Activated T-cell treated with anti-CD3 and anti-CD28 coated beads, Interleukin-2, amount 50 U/mL, for 4 hours (primary cell): Measurements from ENCODE around the gene ABLIM3. TPM values are rescaled to one million over a fixed set of nuclear protein-coding genes. Genes with fewer than 3 reads are reported as not detected.
A peak's percentile ranks its signal among the peaks of the same experiment; 100 is the strongest.

Source experiments
- ATAC-seq, 2 donors: fragments of 200-7000 bp; cut with Tn5 transposase; one replicate each; pipeline ENCODE4 v1.10.0; 2021
- DNase-seq: peaks from one replicate; pipeline ENCODE4 v3.0.0-alpha.2; 2020
- H3K27me3 Mint-ChIP-seq: one replicate; pipeline ENCODE4 v1.8.0; 2021; ENCODE audit warnings: low read depth, mixed read lengths
- H3K36me3 Mint-ChIP-seq: one replicate; pipeline ENCODE4 v1.8.0; 2022; ENCODE audit warnings: mixed read lengths; ENCODE audit not compliant: insufficient read depth
- H3K4me1 Mint-ChIP-seq: one replicate; pipeline ENCODE4 v1.8.0; 2021; ENCODE audit warnings: low read depth, mixed read lengths
- H3K4me3 Mint-ChIP-seq: one replicate; pipeline ENCODE4 v1.8.0; 2021; ENCODE audit warnings: mild to moderate bottlenecking, moderate library complexity, mixed read lengths
- H3K9me3 Mint-ChIP-seq: one replicate; pipeline ENCODE4 v1.8.0; 2021; ENCODE audit warnings: mixed read lengths
- total RNA-seq, 3 donors: library from RNA; stranded (reverse); gene quantifications; one replicate each; pipeline ENCODE4 v1.2.1, GENCODE V29; 2021

Gene ABLIM3
- total RNA-seq, 3 donors from 2014 or later: 0.10 to 0.24 (median 0.24) TPM

DNA sequence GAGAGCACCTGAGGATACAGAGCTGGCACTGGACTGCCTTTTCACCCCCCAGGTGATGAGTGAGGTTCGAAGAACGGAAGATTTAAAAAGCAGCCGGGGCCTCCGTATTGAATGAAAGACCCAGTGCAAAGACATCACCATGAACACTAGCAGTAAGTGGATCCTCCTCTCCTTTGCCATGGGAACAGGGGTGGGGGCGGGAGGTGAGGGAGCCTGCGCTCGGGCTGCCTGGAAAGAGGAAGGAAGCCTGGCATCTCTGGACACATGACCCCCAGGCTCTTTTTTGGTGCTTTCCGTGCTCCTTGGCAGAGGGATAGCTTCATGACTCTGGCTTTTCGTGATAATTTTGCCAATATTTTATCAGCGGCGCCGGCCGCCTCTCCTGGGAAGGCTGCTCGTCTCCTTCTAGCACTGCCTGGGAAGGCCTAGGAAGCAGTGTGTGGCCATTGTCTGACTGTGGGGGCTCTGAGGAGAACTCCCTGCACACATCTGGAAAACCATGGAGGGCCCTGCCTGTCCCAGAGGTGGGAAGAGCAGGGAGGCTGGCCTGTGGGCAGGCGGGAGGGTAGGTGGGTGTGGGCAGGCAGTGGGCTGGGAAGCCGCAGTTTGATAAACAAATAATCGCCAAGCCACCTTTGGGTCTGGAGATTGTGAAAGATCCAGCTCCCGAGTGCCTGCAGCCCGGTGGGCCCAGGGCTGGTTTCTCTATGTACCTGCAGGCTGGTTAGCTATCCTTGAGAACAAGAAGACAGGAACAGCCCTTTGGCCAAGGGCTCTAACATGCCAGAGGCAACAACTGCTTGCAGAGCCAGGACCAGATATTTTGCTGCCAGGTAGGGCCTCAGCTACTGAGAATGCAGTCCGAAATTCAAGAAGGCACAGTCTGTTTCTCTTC is 911 bp downstream of the ABLIM3 start:
- Mint-ChIP-seq H3K4me3 (peak overlapping the region; percentile 51), H3K4me1 (no peaks in the 10 kb centered on the region), H3K27me3 (peaks cover 22% of the 10 kb centered on the region), H3K9me3 (no peaks in the 10 kb centered on the region), H3K36me3 (no peaks in the 10 kb centered on the region)
- ATAC-seq (peak in 1 of 2 donors; percentile 6), DNase-seq (no peak)

DNA sequence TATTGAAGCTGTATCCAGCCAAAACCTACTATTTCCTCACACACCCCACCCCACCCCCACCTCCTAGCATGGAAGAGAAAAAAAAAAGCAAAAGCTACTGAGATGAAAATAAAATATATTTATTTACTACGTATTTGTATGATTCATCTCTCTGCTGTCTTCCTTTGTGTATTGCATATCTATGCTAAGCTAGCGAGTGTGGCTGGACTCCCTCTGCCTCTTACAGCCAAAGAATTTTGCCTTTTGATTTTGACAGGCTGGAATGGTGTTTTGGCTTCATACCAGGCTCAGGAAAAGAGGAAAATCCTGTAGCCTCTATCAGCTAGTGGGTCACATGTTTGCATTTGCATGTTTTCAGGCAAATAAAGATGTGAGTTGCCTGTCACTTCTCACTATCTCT is 2.2 kb downstream of the ABLIM3 start:
- no peaks in the 10 kb centered on the region for H3K36me3 Mint-ChIP-seq
- H3K9me3 Mint-ChIP-seq: no peaks in the 10 kb centered on the region
- no peaks in the 10 kb centered on the region for H3K4me1 Mint-ChIP-seq
- no peak overlapping the region for H3K4me3 Mint-ChIP-seq
- H3K27me3 Mint-ChIP-seq: peaks cover 19% of the 10 kb centered on the region
- DNase-seq (no peak), ATAC-seq (no peak)

DNA sequence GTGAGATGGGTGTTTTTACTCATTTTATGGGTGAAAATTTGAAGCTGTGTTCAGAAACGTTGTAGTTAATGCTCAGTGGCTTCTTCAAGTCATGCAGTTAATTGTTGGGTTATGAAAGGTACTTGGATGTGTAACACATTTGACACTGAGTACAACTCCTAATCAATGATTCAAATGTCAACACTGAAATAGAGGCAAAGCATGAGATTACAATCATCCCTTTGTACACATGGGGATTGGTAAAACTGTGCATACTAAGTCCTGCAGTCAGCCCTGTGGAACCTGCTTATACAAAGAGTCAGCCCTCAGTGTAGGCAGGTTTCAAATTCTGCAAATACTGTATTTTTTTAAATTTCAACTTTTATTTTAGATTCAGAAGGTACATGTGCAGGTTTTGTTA is 3.3 kb downstream of the ABLIM3 start:
- no peaks in the 10 kb centered on the region for H3K4me1 Mint-ChIP-seq
- no peak for DNase-seq
- no peak overlapping the region for H3K4me3 Mint-ChIP-seq
- H3K36me3 Mint-ChIP-seq: no peaks in the 10 kb centered on the region
- H3K9me3 Mint-ChIP-seq: no peaks in the 10 kb centered on the region
- H3K27me3 Mint-ChIP-seq: peaks cover 19% of the 10 kb centered on the region
- ATAC-seq: no peak

DNA sequence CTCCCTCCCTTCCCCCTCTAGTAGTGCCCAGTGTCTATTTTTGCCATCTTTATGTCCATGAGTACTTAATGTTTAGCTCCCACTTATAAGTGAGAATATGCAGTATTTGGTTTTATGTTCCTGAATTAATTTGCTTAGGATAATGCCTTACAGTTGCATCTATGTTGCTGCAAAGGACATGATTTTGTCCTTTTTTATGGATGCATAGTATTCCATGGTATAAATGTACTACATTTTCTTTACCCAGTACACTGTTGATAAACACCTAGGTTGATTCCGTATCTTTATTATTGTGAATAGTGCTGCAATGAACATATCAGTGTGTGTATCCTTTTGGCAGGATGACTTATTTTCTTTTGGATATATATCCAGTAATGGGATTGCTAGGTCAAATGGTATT is 3.8 kb downstream of the ABLIM3 start:
- peaks cover 23% of the 10 kb centered on the region for H3K27me3 Mint-ChIP-seq
- H3K4me1 Mint-ChIP-seq: no peaks in the 10 kb centered on the region
- H3K4me3 Mint-ChIP-seq: no peak overlapping the region
- ATAC-seq (no peak), DNase-seq (no peak)
- no peaks in the 10 kb centered on the region for H3K36me3 Mint-ChIP-seq
- H3K9me3 Mint-ChIP-seq: no peaks in the 10 kb centered on the region

DNA sequence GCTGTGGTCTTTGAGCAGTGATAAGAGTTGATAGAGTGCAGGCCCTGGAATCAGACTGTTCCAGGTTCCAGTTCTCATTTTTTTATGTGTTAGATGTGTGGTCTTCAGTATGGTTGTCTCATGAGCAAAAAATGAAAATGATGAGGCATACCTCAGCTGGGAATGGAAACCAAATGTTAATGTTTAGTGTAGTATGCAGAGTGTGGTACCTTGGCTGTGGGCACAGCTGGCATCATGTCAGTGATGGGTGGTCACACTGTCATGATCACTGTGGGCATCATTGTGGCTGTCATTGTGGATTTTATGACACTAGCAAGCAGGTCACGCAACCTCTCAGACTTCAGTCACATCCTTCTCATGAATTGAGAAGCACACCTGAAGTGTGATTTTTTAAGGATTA is 6.4 kb downstream of the ABLIM3 start:
- ATAC-seq: no peak
- Mint-ChIP-seq H3K27me3 (peaks cover 17% of the 10 kb centered on the region), H3K36me3 (no peaks in the 10 kb centered on the region), H3K4me3 (no peak overlapping the region), H3K9me3 (no peaks in the 10 kb centered on the region), H3K4me1 (no peaks in the 10 kb centered on the region)
- no peak for DNase-seq

DNA sequence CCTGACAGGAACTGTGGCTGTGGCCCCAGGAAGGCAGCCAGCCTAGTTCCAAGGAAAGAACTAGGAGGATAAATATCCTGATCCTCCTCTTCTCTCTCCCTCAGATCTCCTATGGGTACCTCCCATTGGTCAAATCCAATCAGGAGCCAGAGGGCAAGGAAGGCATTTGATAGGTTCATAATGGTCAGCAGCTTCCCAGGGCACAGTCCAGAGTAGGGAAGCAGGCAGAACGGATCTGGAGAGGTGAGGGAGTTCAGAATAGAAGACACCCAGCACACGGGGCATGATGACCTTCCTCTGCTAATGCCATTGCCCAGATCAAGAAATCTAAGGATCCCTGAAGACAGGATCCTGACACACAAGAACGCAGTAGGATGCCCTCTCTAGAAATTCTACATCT is 8.6 kb downstream of the ABLIM3 start:
- Mint-ChIP-seq H3K4me1 (no peaks in the 10 kb centered on the region), H3K27me3 (peaks cover 13% of the 10 kb centered on the region), H3K9me3 (no peaks in the 10 kb centered on the region), H3K36me3 (no peaks in the 10 kb centered on the region), H3K4me3 (no peak overlapping the region)
- no peak for ATAC-seq
- DNase-seq: no peak

DNA sequence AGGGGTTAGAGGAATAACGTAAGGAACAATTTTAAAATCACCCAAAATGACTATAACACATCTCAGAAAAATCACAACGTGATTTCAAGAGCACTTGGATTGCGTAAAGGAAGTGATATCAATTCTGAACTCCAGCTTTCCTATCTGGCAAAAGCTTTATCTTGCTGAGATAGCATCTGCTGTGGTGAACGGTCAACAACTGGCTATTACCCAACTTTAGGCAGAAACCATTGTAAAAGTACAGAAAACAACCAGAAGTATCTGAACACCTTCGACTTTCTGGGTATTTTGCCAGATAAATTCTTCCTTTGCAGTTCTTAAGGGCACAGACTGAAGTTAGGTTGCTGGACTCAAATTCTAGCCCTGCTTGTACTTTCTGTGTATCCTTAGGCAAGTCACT is 9.2 kb downstream of the ABLIM3 start:
- no peak for ATAC-seq
- no peaks in the 10 kb centered on the region for H3K9me3 Mint-ChIP-seq
- H3K36me3 Mint-ChIP-seq: no peaks in the 10 kb centered on the region
- no peak overlapping the region for H3K4me3 Mint-ChIP-seq
- H3K27me3 Mint-ChIP-seq: peaks cover 9% of the 10 kb centered on the region
- H3K4me1 Mint-ChIP-seq: no peaks in the 10 kb centered on the region
- DNase-seq: no peak

DNA sequence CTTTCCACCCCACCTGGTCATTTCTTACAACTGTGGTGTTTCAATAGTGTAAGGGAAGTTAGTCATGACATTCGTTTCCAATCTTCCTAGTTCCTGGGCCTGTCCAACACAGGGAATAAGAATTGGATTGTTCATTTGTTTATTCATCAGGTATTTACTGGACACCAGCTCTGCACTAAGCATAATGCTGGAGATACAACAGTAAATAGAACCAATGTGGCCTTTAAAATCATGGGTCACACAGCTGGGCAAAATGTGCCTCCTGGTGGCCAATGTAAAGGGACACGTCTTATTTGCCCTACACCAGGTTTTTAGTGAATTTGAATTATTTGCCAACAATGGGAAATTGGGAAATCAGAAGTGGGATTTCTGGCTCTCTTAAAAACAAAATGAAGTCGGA is 10.4 kb downstream of the ABLIM3 start:
- no peak for DNase-seq
- no peaks in the 10 kb centered on the region for H3K9me3 Mint-ChIP-seq
- no peaks in the 10 kb centered on the region for H3K4me1 Mint-ChIP-seq
- no peak for ATAC-seq
- peaks cover 4% of the 10 kb centered on the region for H3K27me3 Mint-ChIP-seq
- H3K36me3 Mint-ChIP-seq: no peaks in the 10 kb centered on the region
- no peak overlapping the region for H3K4me3 Mint-ChIP-seq

DNA sequence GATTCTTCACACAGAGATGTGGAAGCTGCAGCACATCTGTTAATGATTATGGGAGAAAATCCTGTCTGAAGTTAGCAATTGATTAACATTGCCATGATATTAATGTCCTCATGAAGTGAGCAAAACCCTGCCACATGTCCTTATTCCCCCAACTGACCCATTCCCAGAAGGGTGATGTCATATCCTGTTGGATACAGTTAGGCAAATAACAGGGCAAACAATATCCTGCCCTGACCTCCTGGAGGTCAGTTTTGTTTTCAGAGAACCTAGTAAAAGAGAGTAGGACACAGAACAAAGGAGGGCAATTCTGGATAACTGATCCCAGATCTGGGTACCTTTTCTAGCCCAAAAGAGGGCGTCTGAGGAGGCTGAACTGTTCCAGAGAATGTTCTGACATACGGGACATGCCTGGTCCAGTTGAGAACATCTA is 11.0 kb downstream of the ABLIM3 start:
- Mint-ChIP-seq H3K4me1 (no peaks in the 10 kb centered on the region), H3K36me3 (no peaks in the 10 kb centered on the region), H3K4me3 (no peak overlapping the region), H3K9me3 (no peaks in the 10 kb centered on the region), H3K27me3 (peaks cover 4% of the 10 kb centered on the region)
- ATAC-seq (no peak), DNase-seq (no peak)

DNA sequence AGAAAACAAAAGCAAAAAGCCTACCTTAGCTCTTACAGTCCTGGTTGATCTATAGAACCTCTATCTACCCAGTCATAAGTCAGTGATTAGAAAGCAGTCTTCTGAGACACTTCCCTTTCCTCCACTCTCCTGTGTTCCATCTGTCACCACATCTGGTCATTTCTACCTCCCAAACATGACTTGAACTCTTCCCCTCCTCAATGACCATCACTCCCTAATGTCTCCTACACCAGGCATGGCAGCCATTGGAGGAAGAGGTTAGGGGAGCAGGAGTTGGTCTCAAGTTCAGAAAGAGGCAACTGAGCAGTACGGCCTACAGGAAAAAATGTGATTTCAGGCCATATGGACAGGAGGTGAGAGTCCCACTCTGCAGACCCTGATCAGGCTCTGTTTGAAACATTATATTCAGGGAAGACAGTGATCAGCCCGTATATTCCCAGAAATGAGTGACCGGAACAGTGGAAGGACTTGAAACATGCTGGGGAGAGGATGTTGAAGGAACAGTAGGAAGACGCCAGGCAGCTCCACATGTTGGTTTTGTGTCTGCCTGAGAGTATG is 12.0 kb downstream of the ABLIM3 start:
- ATAC-seq: no peak
- peaks cover 4% of the 10 kb centered on the region for H3K27me3 Mint-ChIP-seq
- H3K4me1 Mint-ChIP-seq: no peaks in the 10 kb centered on the region
- DNase-seq: no peak
- no peak overlapping the region for H3K4me3 Mint-ChIP-seq
- H3K9me3 Mint-ChIP-seq: no peaks in the 10 kb centered on the region
- H3K36me3 Mint-ChIP-seq: no peaks in the 10 kb centered on the region

DNA sequence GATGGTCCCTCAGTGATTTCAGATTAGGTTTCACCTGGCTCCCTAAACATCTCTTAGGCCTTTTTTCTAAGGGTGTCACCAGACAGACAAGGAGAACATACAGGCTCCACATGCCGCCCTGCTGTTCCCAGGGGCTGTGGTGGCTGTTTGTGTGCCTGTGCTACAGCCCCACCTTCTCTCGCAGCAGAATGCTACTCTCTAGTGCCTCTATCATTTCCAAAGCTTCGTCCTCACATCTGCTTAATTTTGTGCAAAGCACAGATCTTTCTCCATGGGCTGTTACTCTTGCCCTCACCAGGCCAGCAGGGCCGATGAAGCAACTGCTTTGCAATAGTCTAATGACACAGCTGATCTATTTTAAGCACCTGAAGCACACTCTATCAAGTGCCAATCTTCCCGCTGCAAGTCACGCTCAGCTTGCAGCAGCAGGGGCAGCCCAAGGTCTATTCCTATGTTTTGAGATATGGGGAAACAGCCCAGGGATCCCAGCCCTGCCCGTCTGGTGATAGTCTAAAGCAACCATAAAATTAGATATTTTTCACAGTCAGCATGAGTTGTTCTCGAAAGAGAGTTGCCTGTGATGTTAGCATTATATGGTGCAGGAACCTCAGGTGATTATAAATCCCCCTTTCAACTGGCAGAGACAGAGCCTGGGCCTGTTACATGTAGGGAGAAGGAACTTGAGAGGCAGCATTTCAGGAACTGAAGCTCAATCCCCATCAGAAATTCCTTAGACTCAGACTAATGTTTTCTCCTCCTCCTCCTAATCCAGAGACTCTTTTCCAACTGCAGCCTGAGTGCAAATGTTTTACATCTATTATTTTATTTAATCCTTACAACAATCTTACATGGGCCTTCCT is 12.7 kb downstream of the ABLIM3 start:
- Mint-ChIP-seq H3K4me1 (no peaks in the 10 kb centered on the region), H3K9me3 (no peaks in the 10 kb centered on the region), H3K4me3 (no peak overlapping the region), H3K27me3 (peaks cover 4% of the 10 kb centered on the region), H3K36me3 (no peaks in the 10 kb centered on the region)
- no peak for DNase-seq
- ATAC-seq: no peak

DNA sequence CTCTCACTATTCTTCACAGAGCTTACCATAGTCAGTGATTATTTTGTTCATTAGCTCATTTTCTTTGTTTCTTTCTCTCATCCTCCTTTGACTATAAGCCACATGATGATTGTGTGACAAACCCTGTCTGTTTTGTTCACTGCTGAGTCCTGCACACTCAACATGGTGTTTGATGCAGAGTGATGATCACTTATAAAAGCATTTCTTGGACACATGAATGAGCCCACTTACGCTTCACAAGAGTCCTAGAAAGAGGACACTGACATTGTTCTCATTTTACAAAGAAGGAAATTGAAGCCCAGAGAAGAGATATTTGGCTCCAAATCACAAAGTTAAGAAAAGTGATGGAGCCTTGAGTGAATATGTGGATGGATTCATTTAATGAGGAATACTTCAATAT is 13.4 kb downstream of the ABLIM3 start:
- DNase-seq: no peak
- Mint-ChIP-seq H3K27me3 (peaks cover 4% of the 10 kb centered on the region), H3K4me3 (no peak overlapping the region), H3K36me3 (no peaks in the 10 kb centered on the region), H3K4me1 (no peaks in the 10 kb centered on the region), H3K9me3 (no peaks in the 10 kb centered on the region)
- ATAC-seq: no peak

DNA sequence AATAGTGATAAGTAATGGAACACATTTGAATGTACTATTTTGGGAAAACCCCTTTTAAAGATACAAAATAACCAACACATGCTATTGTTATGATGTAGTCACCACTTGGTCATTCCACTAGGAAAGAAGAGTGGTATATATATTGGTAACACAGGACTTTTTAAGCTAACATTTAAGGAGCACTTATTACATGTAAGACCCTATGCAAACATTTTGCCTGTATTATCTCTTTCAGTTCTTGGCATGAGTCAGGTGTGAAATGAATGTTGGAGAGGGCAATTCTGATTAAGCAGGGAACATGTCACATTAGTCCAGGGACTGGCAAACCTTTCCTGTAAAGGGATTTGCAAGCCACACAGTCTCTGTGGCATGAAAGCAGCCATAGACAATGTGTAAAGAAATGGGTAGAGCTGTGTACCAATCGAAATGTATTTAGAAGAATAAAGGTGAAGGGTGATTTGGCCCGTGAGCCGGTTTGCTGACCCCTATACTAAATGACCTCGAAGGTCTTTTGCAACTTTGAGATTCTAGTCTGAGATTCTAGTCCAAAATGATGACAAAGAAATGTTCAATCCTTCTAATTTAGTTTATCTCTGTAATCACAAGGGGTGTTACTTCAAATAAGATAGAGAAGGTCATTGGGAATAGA is 15.3 kb downstream of the ABLIM3 start:
- H3K4me3 Mint-ChIP-seq: no peak overlapping the region
- ATAC-seq (peak; percentile 39 to 71), DNase-seq (no peak)
- H3K36me3 Mint-ChIP-seq: no peaks in the 10 kb centered on the region
- H3K27me3 Mint-ChIP-seq: no peaks in the 10 kb centered on the region
- no peaks in the 10 kb centered on the region for H3K4me1 Mint-ChIP-seq
- H3K9me3 Mint-ChIP-seq: no peaks in the 10 kb centered on the region

DNA sequence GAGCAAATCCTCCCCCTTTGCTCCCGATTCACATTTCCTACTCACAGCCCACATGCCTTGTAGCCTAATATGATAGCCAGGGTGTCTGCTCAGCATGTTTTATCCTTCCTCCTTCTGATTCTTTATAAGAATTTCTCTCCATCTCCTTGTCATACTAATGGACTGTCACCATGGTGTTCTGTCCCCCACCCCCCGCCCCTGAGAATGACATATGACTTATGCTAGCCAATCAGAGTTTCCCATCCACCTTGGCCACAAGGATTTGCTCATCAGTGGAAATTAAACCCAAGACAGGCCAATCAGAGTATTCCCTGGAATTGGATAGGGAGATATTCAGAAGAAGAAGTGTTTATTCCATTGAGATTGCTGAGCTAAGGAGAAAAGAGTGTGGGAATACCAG is 16.0 kb downstream of the ABLIM3 start:
- H3K36me3 Mint-ChIP-seq: no peaks in the 10 kb centered on the region
- no peaks in the 10 kb centered on the region for H3K27me3 Mint-ChIP-seq
- ATAC-seq (no peak), DNase-seq (no peak)
- no peak overlapping the region for H3K4me3 Mint-ChIP-seq
- H3K9me3 Mint-ChIP-seq: no peaks in the 10 kb centered on the region
- no peaks in the 10 kb centered on the region for H3K4me1 Mint-ChIP-seq
